ENCODE data around the gene ACOT11.
"Not testable (repeated sequence)": the region's sequence is repeated elsewhere in the genome, so short reads cannot be mapped to it uniquely, and the experiment has no call there.

The ACOT11 gene

GRCh38 chr1:54608566-54609230, 60.7 kb downstream of the ACOT11 start:
- no peak for DNase-seq (ENCODE audit: low read depth in 2 of 2)

DNA sequence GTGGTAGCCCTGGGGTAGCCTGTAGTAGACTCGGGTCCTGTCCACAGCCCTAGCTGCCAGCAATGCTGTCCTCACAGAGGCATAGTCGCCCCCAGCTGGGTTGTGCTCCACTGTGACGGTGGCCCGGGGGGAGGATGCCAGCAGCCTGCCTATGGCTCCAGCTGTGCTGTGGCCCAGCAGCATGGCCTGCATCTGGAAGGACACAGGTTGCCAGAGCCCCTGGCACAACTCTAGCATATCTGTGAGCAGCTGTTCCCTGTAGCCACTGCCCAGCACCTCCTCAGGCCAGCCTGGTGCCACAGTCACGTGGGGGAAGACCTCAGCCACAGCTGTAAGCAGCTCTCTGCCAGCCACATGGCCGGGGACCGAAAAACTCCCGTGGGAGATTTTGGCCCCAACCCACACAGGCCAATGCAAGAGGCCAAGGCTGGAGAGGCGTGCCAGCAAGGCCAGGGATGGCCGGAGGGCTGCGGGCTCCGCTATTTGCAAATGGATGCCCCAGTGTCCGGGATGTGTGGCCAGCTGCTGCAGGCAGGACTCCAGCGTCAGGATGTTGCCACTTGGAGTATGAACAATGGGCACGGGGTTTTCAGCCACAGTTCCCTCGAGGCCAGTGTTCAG, 61.4 kb downstream of the ACOT11 start:
- DNase-seq (ENCODE audit: low read depth in 2 of 2), result no peak

DNA sequence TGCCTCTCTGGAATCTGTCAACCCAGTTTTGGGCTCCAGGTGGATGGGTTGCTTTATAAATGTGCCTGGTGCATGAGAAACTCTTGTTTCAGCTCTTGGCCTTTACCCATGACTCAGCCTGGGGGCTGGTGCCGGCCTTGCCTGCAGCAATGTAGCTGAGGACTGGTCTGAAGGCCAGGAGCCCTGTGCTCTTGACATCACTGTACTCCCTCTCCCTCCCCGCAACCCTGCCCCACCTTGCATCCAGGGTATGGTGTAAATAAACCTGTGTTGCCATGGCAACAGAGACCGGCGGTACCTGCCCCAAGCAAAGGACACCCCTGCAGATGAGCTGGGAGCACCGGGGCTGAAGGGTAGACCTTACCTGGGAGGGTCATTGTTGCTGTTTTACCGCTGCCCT, 62.0 kb downstream of the ACOT11 start:
- no peak for DNase-seq (ENCODE audit: low read depth in 2 of 2)

GRCh38 chr1:54610601-54611580, 62.9 kb downstream of the ACOT11 start:
- no peak for DNase-seq (ENCODE audit: low read depth in 2 of 2)

DNA sequence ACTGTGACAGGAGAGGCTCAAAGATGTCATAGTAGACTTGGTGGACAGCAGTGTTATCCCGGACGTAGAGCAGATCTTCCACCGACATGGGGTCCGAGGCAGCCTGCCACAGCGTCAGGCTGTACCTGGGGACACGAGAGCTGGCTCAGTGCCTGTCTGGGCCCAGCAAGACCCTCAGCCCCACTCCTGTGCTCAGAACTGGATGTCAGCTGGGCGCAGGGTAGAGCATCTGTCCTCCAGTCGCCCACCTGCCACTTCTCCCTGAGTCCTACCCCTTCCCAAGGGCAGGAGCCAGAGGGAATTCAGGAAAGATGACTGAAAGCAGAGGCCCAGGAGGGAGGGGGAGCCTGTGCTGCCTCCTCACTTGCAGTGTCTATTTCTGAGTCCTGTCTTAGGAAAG, 63.6 kb downstream of the ACOT11 start:
- no peak for DNase-seq (ENCODE audit: low read depth in 2 of 2)

- DNase-seq (ENCODE audit: low read depth in 2 of 2), result no peak
These were observed 66.0 kb downstream of the ACOT11 start for GRCh38 chr1:54614024-54614423.

DNA sequence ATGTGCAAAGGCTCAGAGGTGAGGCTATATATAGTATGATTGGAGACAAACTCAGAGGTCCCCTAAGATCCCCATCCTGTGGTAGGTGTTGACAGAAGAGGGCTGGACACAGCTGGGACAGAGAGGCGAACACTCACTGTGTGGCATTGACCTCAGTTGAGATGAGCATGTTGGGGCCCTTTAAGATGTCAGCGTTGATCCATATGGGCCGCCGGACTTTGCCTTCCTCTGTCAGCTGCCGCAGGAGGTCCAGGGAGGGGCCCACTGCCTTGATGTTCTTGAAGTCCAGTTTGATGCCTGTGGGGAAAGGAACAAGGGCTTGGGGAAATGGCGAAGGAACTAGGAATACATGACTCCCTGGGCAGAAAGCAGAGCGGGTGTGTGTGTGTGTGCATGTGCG, 66.5 kb downstream of the ACOT11 start:
- DNase-seq (ENCODE audit: low read depth in 2 of 2), result no peak

DNA sequence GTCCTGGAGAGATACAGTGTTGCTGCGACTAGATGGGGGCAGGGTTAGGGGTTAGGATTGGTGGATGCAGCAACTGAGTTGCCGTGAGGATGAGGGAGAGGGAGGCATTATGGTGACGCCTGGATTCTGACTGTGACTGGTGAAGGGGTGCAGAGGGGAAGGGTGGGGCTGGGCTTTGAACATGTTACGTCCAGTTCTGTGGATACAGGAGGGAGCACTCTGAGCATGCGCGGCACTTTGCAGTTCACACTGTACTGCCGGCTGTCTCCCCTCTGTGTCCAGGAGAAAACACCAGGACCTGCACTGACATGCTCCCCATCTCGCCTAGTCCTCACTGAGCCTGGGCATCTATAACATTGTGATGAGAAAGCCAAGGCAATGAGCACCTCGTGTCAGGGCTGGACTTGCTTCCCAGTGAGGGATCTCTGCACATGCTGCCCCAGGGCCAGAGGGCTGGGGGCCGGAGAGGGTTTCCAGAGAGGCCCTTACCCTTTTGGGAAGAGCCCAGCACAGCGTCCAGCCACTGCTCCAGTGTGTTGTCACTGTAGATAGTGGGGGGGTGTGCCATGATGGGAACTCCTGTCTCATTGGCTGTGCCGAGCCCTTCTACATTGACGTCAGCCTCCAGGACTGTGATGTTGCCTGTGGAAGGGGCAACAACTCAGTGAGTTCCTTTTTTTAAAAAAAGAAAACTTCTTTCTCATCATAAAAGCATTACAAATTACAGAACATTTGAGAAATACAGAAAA, 67.7 kb downstream of the ACOT11 start:
- no peak for DNase-seq (ENCODE audit: low read depth in 2 of 2)

DNA sequence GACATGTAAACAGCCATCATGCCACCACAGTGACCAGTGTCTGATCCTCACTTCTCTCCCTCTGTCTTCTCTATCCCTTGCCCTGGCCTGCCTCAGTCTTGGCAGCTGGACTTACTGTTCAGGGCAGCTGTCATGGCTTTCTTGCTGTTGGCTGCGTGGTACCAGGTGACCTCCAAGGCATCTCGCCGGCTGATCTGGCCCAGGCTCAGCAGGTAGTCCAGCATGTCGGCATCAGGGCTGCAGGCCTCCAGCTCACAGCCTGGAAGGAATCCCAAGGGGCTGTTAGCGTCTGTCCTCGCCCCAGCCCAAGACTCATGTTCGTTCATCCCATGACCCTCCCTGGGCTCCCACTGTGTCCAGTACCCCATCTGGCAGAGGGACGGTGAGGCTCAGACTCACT, 71.7 kb downstream of the ACOT11 start:
- DNase-seq (ENCODE audit: low read depth in 2 of 2), result no peak

GRCh38 chr1:54623216-54624007, 75.4 kb downstream of the ACOT11 start, which contains the start of gene FAM151A:
Gene FAM151A (minus strand): TSS chr1:54623525. CDS start chr1:54623395, 130 bp downstream.
- no peak for DNase-seq (ENCODE audit: low read depth in 2 of 2)

- no peak for DNase-seq (ENCODE audit: low read depth in 2 of 2)
These were observed 76.7 kb downstream of the ACOT11 start for GRCh38 chr1:54624466-54625464.

DNA sequence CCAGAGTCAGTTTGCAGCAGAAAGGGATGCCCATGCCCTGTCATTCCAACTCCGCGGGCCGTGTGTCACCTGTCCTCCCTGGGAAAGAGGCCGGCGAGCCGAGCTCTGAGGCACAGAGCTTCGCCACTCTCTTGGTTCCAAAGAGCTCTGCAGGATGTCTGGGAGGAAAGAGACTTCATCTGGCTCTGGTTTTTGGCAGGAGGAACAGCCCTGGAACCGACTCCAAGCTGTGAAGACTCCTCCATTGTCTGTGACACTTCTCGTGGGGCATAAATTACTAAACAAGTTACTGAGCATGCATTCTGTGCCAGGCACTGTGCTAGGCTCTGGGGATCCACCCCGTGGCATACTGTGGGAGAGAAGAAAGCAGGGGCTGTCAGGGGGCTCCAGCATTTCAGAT, 79.2 kb downstream of the ACOT11 start:
- no peak for DNase-seq (ENCODE audit: low read depth in 2 of 2)

GRCh38 chr1:54635804-54636203, 87.8 kb downstream of the ACOT11 start:
- DNase-seq (ENCODE audit: low read depth in 2 of 2), result not testable (repeated sequence)

GRCh38 chr1:54636461-54637446, 88.7 kb downstream of the ACOT11 start:
- not testable (repeated sequence) for DNase-seq (ENCODE audit: low read depth in 2 of 2)

DNA sequence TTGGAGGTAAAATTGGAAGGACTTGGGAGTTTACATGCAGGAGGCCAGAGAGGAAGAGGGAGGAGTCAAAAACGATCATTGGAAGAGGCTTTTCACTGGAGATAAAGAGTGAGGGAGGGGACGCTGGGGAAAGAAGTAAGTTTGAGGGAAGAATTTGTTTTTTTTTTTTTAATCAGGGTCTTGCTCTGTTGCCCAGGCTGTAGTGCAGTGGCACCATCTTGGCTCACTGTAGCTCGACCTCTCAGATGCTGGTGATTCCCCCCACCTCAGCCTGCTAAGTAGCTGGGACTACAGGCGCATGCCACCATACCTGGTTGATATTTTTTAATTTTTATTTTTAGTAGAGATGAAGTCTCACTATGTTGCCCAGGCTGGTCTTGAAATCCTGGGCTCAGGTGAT, 92.3 kb downstream of the ACOT11 start:
- no peak for DNase-seq (ENCODE audit: low read depth in 2 of 2)

DNA sequence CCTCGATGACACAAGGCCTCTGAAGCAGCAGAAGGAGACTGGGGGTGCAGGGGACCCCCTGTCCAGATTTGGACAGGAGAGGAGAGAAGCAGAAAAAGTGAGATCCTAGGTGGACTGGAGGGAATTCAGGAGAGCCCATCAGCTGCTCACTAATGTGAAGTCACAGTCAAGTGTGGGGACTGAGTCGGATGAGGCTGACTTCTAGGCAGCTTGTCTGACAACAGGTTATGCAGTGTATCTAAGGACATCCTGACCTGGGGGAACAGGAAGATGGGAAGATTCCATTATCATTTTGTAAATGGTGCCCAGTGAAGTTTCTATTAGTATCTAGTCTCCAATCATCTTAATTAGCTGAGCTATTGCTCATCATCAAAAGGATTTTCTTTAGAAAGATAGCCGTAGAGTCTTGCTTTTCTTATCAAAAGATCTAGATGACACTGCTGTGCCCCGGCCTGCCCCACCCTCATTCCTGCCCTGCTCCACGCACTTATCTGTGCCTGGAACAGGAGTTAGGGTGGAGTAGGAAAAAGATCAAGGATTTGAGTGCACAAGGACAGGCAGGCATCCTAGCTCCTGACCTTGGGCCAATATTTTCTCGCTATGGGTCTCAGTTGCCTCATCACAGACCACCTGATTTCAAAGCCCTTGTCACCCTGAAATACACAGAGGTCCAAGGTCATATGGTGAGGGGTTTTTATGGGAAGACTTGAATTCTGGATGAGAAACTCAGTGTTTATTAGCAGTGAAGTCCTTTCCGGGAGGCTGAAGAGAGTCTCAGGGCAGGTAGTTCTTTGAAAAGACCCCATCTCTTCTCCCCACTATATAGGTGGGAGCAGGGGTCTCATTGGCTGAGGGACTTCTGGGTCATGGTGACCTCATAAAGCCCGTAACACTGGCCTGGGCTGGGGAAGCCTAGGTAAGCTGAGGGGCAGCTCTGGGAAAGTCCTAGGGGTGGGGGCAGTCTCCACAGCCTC, 93.1 kb downstream of the ACOT11 start, which contains the start of gene MROH7:
Gene MROH7 (plus strand): TSS at position 924 of the 974 bp plus-strand sequence. CDS start 11,141 bp downstream, outside the sequence.
- no peak for DNase-seq (ENCODE audit: low read depth in 2 of 2)

DNA sequence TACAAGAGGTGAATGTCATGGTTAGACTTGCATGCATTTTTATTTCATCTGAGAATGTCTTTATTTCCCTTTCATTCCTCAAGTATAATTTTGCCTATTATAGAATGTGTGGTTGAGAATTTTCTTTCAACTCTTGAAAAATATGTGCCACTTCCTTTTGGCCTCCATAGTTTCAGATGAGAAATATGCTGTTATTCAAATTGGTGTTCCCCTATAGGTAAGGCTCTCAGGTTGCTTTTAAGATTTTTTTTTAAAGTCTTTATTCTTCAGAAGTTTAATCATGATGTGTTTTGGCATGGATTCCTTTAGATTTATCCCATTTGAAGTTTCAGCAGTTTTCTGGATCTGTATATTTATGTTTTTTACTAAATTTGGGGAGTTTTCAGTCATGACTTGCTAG, 95.7 kb downstream of the ACOT11 start:
- DNase-seq (ENCODE audit: low read depth in 2 of 2), result no peak
